KMS-11 (cell line): ENCODE measurements around the gene DSCAM.

Experiments
- H2AFZ ChIP-seq: fragments of 200-600 bp; sonication (generic); 2 replicates; pipeline ENCODE4 v1.6.1; 2016; ENCODE audit warnings: antibody characterized with exemption, mixed run types, low read depth
- H3K27ac ChIP-seq: fragments of 200-600 bp; sonication (generic); 2 replicates; pipeline ENCODE4 v1.6.1; 2016; ENCODE audit warnings: mild to moderate bottlenecking, mixed run types
- H3K27me3 ChIP-seq: fragments of 200-600 bp; sonication (generic); 2 replicates; pipeline ENCODE4 v1.6.1; 2017; ENCODE audit warnings: mild to moderate bottlenecking, low read depth, mixed run types, moderate library complexity; ENCODE audit not compliant: insufficient read depth
- H3K36me3 ChIP-seq: fragments of 200-600 bp; sonication (generic); 2 replicates; pipeline ENCODE4 v1.6.1; 2017; ENCODE audit warnings: mild to moderate bottlenecking, mixed run types; ENCODE audit not compliant: insufficient read depth
- H3K4me1 ChIP-seq: fragments of 200-600 bp; sonication (generic); 2 replicates; pipeline ENCODE4 v1.6.1; 2016; ENCODE audit warnings: mild to moderate bottlenecking, low read depth, mixed run types; ENCODE audit not compliant: poor library complexity, severe bottlenecking
- H3K4me2 ChIP-seq: fragments of 200-600 bp; sonication (generic); 2 replicates; pipeline ENCODE4 v1.7.0; 2016; ENCODE audit warnings: mild to moderate bottlenecking, mixed run types
- H3K4me3 ChIP-seq: fragments of 200-600 bp; sonication (generic); IDR thresholded peaks from 2 replicates; pipeline ENCODE4 v1.6.1; 2017; ENCODE audit warnings: low read depth, low read length, mixed read lengths; ENCODE audit not compliant: insufficient read depth
- H3K79me2 ChIP-seq: fragments of 200-600 bp; sonication (generic); 2 replicates; pipeline ENCODE4 v1.6.1; 2016; ENCODE audit warnings: low read depth, mixed run types; ENCODE audit not compliant: insufficient read depth
- H3K9ac ChIP-seq: fragments of 200-600 bp; sonication (generic); 2 replicates; pipeline ENCODE4 v1.6.1; 2016; ENCODE audit warnings: mild to moderate bottlenecking, mixed run types
- H4K20me1 ChIP-seq: fragments of 200-600 bp; sonication (generic); 2 replicates; pipeline ENCODE4 v1.6.1; 2016; ENCODE audit warnings: mild to moderate bottlenecking, mixed run types; ENCODE audit not compliant: insufficient read depth
- TF ChIP-seq, protein P1 (sequence below): fragments of 200-600 bp; sonication (generic); conservative IDR thresholded peaks from 2 replicates; pipeline ENCODE4 v1.6.1; 2017; ENCODE audit warnings: low read depth, mild to moderate bottlenecking, antibody characterized with exemption, low read length, moderate library complexity, mixed read lengths

The DSCAM gene

GRCh38 chr21:40318371-40318770, 528.6 kb downstream of the DSCAM start:
- no peak overlapping the region for H2AFZ ChIP-seq
- TF ChIP-seq, protein P1, sequence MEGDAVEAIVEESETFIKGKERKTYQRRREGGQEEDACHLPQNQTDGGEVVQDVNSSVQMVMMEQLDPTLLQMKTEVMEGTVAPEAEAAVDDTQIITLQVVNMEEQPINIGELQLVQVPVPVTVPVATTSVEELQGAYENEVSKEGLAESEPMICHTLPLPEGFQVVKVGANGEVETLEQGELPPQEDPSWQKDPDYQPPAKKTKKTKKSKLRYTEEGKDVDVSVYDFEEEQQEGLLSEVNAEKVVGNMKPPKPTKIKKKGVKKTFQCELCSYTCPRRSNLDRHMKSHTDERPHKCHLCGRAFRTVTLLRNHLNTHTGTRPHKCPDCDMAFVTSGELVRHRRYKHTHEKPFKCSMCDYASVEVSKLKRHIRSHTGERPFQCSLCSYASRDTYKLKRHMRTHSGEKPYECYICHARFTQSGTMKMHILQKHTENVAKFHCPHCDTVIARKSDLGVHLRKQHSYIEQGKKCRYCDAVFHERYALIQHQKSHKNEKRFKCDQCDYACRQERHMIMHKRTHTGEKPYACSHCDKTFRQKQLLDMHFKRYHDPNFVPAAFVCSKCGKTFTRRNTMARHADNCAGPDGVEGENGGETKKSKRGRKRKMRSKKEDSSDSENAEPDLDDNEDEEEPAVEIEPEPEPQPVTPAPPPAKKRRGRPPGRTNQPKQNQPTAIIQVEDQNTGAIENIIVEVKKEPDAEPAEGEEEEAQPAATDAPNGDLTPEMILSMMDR = no peak
- H3K4me3 ChIP-seq = no peak overlapping the region
- no peaks in the 10 kb centered on the region for H3K79me2 ChIP-seq
- no peaks in the 10 kb centered on the region for H3K4me1 ChIP-seq
- no peak overlapping the region for H3K4me2 ChIP-seq
- no peaks in the 10 kb centered on the region for H3K27me3 ChIP-seq
- H3K27ac ChIP-seq = no peak overlapping the region
- H4K20me1 ChIP-seq = no peaks in the 10 kb centered on the region
- H3K9ac ChIP-seq = no peak overlapping the region
- H3K36me3 ChIP-seq = no peaks in the 10 kb centered on the region

- Histone ChIP-seq H4K20me1 (no peaks in the 10 kb centered on the region), H3K4me3 (no peak overlapping the region), H2AFZ (no peak overlapping the region), H3K4me1 (no peaks in the 10 kb centered on the region), H3K79me2 (no peaks in the 10 kb centered on the region), H3K36me3 (no peaks in the 10 kb centered on the region), H3K4me2 (no peak overlapping the region), H3K27ac (no peak overlapping the region), H3K9ac (no peak overlapping the region), H3K27me3 (no peaks in the 10 kb centered on the region)
- TF ChIP-seq, protein P1 = no peak
Measured at GRCh38 chr21:40316104-40316503, 530.9 kb downstream of the DSCAM start.

DNA sequence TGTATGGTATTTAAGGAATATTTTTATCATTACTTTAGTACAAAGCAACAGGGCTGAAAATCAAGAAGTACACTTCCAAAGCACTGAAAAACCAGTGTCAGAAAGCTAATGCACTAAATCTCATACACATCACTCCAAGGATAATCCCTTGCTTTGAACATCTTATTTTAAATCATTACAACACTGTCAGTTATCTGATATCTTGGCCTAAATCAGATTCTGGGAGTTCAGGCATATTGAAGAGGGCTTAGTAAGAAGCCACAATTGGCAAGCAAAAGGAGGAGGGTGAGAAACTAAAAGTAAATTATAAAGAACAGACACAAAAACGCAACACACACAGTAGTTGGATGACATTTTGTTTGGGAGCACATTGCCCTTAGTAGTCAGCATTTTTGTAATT, 531.3 kb downstream of the DSCAM start:
- H4K20me1 ChIP-seq = no peaks in the 10 kb centered on the region
- no peak overlapping the region for H3K4me2 ChIP-seq
- no peak overlapping the region for H2AFZ ChIP-seq
- no peak overlapping the region for H3K4me3 ChIP-seq
- H3K4me1 ChIP-seq = no peaks in the 10 kb centered on the region
- H3K27ac ChIP-seq = no peak overlapping the region
- TF ChIP-seq, protein P1 = no peak
- no peaks in the 10 kb centered on the region for H3K79me2 ChIP-seq
- H3K9ac ChIP-seq = no peak overlapping the region
- H3K36me3 ChIP-seq = no peaks in the 10 kb centered on the region
- no peaks in the 10 kb centered on the region for H3K27me3 ChIP-seq

DNA sequence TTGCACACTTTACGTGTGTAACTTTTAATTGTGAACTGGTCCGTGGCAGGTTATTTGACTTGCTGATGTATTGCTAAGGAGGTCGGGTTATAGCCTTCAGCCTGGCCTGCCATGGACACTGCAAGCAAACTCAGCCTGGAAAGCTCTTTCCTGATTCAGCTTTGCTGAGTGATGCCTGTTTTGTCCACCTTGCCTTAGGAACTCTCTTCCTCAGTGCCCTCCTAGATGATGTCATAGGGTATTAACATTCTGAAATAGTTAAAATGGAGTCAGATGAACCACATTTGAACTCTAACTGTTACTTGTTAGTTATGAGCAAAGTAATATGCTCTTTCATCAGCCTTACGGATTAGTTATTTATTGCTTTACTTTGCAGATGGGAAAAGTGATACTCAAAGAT, 533.7 kb downstream of the DSCAM start:
- Histone ChIP-seq H3K4me3 (no peak overlapping the region), H4K20me1 (no peaks in the 10 kb centered on the region), H3K4me1 (no peaks in the 10 kb centered on the region), H3K79me2 (no peaks in the 10 kb centered on the region), H2AFZ (no peak overlapping the region), H3K27ac (no peak overlapping the region), H3K9ac (no peak overlapping the region), H3K36me3 (no peaks in the 10 kb centered on the region), H3K27me3 (no peaks in the 10 kb centered on the region), H3K4me2 (no peak overlapping the region)
- TF ChIP-seq, protein P1 = no peak
